HG03378 (cell line): Measurements from ENCODE around the gene EIF5A.

Source experiments
- ATAC-seq: cut with Tn5 transposase; IDR thresholded peaks from one replicate; pipeline ENCODE4 v1.9.1; 2021; ENCODE audit warnings: mild to moderate bottlenecking, moderate library complexity; ENCODE audit not compliant: unreplicated experiment

The EIF5A gene

DNA sequence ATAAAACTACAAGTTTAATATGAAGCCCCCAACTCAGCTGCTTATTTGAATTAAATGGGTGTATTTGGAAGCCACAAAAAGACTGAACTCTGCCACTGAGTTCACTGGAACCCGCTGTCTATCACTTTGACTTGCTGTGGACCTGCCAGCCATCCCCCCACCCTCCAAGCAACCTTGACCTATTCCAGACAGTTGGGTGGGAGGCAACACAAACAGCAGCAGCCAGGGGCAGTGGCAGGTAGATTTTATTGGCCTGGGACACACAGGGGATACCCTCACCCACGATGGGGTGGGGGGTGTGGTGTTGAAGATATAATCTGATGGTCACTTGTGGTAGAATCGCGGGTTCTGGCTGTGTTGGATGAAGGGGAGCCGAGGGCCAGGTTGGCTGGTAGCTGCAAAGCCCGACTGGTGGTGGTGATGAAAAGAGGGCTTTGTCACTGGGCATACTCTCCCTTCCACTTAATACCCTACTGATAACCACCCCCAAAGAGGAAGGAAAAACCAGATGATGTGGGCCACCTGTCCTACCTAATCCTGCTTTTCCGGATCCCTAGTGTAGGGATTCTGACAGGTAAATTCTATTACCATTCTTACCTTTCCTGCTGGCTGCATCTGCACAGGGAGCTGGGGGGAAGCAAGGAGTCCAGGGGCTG lies 5.1 kb downstream of the EIF5A start:
- no peak for ATAC-seq

- ATAC-seq: no peak
Observed at GRCh38 chr17:7313088-7313889, 5.9 kb downstream of the EIF5A start.

GRCh38 chr17:7313890-7314718 lies 6.7 kb downstream of the EIF5A start:
- ATAC-seq: no peak

- ATAC-seq: peak; percentile 37
Observed at GRCh38 chr17:7314719-7315569, 7.5 kb downstream of the EIF5A start, which contains the start of gene GPS2. Gene GPS2, minus strand, starts transcription at chr17:7315360. Its CDS starts 308 bp downstream, at chr17:7315052.

- no peak for ATAC-seq
Observed at GRCh38 chr17:7315570-7316235, 8.3 kb downstream of the EIF5A start.

DNA sequence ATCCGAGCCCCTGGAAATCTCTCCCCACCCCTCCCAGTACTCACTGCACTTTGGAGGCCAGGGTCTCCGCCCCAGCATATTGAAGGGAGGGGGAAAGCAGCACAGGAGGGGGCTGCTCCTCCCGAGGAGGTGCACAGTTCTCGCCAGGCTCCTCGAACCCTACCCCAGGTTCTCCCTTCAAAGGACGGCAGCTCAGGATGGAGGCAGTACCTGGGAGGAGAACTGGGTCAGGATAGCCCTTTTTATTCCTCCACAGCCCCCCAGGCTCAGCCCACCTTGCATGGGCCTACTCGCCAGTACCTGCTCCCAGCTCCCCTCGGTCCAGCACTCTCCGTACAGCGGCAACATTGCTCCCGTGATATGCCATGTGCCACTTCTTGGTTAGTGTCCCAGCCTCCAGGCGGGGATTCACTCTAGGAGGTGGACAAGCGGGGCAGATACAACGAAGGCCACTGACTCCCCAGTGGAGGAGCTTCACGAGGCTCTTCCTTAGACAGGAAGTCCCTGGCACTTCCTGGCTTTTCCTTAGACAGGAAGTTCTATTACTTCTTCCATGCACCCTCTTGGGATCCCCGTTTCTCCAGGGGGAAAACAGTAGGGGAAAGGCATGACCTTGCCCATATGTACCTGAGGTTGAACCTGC lies 9.9 kb downstream of the EIF5A start:
- no peak for ATAC-seq

GRCh38 chr17:7318121-7318860 lies 10.9 kb downstream of the EIF5A start:
- no peak for ATAC-seq

DNA sequence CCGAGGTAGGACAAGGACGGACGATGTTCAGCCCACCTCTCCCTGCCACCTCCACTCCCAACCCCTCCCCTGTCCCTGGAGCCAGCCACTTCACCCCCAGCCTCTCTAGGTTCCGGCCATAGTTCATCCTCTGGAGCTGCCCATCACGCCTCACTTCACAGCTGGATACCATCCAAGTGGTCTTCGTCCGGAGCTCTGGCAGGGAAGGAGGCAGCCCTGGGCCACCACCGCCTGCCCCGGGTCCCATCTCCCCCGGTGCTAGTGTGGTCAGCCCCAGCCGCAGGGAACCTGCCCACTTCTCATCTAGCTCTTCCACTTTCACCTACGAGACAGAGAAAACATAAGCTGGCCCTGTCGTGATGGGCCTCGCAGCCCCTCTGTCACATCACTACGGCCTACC lies 14.0 kb downstream of the EIF5A start:
- no peak for ATAC-seq

DNA sequence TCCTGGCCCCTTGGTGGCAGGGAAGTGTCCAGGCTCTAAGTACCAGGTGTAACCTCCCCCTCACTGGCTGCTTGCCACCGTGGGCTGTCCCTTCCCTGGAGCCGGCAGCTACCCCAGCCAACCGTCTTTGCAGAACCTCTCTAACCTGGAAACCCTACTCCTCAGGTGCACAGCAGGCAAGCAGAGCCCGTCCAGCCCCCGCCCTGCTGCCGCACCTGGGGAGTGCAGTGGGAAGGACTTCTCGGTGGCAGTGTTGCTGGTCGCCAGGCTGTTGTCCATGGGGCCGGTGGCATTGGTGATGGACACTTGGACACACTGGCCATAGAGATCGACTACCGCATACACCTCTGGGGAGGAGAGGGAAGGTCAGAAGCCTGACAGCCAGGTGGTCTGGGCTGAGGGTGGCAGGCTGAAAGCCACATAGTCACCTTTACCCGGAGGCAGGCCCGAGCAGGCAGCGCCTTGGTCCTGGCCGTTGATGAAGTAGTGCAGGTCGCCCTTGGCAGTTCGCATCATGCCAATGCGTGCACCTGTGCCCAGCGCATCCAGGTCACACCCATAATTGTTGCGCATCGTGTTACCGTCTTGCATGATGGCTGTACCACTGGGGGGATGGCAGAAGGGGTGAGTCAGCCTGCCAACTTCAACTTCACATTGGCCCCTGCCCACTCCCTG lies 15.2 kb downstream of the EIF5A start:
- no peak for ATAC-seq

DNA sequence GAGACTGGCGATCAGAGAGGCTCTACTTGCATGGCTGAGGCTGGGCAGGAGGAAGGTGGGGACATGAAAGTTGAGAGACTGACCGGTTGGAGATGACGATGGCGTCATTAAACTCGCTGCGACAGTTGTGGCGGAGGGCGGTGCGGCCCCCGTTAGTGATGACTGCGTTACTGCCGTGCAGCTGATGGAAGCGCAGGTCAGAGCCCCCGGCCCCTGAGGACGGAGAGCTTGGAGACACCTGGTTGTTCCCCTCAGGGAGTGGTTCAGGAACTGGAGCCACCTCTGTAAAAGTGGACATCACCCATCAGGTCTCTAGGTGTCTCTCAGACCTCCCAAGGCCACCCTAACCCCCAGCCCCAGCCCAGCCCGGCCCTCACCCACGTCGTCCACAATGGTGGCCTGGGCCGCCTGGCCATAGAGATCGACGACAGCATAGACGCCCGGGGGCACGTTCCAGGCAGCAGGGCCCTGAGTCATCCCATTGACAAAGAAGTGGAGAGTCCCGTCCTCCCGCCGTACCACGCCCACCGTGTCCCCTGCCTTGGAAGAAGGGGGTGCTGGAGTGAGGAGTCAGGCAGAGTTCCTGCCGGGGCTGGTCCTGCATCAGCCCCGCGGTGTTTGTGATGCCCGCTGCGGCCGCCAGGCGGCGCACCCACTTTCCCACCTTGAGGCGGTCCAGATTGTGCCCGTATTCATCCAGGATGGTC lies 16.5 kb downstream of the EIF5A start:
- ATAC-seq: no peak

DNA sequence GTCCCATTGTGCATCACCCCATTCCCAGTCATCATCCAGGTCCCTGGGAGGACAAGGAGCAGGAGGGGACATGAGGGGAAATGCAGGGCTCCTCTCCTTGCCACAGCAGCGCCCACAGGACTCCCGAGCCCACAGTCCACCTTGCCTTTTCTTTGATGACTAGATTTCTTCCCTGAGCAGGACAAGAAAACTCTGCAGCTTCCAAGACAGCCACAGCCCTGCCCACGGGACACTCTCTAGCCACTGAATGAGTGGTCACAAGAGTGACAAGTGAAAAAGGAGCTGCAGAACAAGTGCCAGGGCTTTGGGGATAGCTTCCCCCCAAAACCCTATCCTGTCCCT lies 17.0 kb downstream of the EIF5A start:
- no peak for ATAC-seq

- no peak for ATAC-seq
Observed at GRCh38 chr17:7325031-7325528, 17.7 kb downstream of the EIF5A start.

- no peak for ATAC-seq
Observed at GRCh38 chr17:7326186-7326585, 18.8 kb downstream of the EIF5A start.

GRCh38 chr17:7327056-7327455 lies 19.6 kb downstream of the EIF5A start:
- no peak for ATAC-seq

DNA sequence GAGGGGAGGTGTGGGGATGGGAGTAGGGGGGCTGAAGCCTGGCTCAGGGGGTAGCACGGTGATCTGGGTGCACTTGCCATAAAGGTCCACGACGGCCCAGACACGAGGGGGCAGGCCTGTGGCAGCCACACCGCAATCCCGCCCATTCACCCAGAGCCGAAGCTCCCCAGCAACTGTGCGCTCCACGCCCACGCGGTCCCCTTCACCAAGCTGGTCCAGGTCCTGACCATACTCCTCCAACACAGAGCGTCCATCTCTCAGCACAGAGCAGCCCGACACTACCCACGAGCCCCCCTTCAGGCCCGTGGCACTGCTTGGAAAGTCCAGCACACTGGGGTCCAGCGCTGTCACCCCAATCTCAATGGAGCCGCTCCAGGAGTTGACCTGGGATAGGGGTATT lies 20.1 kb downstream of the EIF5A start:
- ATAC-seq: no peak

GRCh38 chr17:7328009-7328408 lies 20.6 kb downstream of the EIF5A start:
- no peak for ATAC-seq

- no peak for ATAC-seq
Observed at GRCh38 chr17:7328840-7329373, 21.5 kb downstream of the EIF5A start, which contains the start of gene NEURL4. Gene NEURL4, minus strand, starts transcription at chr17:7329335. Its CDS starts 23 bp downstream, at chr17:7329312.
